HG02588 (cell line): Measurements from ENCODE around the gene TVP23B.
"Not testable (repeated sequence)": the region's sequence is repeated elsewhere in the genome, so short reads cannot be mapped to it uniquely, and the experiment has no call there.

Experiments used
- ATAC-seq: cut with Tn5 transposase; IDR thresholded peaks from one replicate; pipeline ENCODE4 v1.9.1; 2021; ENCODE audit warnings: mild to moderate bottlenecking, moderate library complexity; ENCODE audit not compliant: unreplicated experiment

The TVP23B gene

DNA sequence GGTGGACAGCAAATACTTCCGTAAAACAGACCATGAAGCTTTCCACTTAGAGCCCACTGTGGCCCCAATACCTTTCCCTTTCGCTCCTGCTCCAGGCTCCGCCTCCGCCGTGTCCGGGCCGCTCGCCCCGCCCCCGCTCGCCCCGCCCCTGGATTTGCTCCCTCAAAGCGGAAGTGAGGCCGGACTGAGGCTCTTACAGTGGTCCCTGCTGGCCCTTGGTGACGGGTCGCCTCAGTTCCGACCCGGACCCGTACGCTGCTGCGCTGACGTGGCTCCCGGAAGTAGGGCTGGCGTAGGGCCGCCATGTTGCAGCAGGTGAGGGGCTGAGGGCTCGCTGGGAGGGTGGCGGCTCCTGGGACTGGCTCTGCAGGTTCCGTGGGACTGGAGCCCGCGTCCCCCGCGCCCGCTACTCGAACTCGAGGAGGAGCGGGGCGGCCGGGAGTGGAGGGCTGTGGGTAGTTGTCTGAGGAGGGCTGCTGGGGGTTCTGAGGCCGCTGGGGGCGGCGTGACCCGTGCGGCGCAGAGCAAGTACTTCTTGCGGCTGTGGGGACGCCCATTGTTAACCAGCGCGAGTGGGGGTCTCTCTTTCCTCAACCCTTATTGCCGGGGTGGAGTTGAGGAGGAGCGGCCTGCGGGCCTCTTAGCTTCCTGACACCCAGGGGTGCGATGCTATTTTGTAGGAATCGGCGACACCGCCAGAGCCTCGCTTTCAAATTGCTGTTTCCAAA is at the start of gene TVP23B:
Gene TVP23B (plus strand): TSS at position 193 of the 728 bp plus-strand sequence. CDS start 111 bp downstream, at position 304.
- peak; percentile 99 for ATAC-seq

DNA sequence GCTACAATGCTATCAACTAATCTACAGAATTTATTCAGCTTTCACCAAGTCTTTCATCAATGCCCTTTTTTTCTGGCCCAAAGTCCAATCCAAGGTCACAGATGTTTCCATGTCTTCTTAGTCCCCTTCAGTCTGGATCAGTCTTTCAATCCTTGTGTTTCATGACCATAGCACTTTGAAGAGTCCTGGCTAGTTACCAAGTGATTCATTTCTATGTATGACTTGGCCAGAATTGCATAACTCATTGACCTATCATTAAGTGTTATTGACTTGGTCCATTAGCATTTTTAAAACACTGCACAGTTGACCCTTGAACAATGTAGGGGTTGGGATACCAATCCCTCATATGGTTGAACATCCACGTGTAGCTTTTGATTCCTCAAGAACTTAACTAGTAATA is 48.5 kb upstream of the TVP23B start:
- not testable (repeated sequence) for ATAC-seq

- not testable (repeated sequence) for ATAC-seq
These were observed 47.6 kb upstream of the TVP23B start for GRCh38 chr17:18733350-18733749.

DNA sequence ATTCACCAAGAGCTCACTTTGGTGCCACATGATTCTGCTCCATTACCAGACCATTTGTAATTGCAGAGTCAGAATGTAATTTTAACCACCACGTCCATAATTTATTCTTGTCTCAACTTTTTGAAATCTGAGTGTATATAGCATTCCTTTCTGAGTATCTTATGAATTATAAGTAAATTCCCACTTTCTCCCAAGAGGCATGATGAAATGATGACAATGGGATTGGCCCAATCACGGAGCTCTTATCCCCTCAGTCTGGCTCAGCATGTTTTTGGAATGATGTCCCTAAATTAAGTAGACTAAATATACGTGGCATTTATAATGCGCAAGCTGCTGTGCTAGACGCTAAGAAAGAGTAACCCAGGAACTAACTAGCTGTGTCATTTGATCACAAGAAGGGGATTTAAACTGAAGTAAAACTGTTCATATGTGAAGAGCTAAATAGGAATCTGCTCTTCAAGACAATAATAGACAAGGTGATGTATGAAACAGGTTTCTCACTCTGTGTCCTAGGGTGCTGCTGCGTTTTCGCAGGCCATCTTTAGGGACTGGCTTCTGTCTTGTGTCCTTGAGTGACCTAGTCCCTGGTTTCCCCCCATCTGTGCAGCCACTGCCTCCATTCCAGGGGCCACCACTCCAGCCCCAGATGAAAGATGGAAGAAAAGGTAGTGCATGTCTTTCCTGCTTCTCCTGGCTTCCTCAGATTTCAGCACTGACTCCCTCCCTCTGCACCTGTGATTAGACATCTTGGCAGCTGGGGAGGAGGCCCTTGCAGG is 41.2 kb upstream of the TVP23B start:
- not testable (repeated sequence) for ATAC-seq

DNA sequence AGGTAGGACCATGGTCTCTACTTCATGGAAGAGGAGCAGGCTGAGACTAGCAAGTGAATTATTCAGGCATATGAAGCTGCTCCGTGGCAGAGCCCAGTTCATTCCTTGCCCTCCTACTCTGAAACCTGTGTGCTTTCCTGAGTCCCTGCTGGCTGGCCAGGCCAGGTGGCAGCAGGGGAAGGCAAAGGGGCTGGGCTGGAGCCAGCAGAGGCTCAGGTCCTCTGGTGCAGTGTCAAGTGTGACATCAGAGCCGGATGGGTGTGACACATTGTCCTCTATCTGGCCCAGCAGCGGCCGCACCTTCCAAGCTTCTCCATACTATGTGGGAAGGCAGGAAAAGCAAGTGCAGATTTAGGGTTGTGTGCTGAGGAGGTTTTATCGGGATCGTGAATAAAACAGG is 39.8 kb upstream of the TVP23B start:
- ATAC-seq = not testable (repeated sequence)

- not testable (repeated sequence) for ATAC-seq
These were observed 37.1 kb upstream of the TVP23B start, which contains the start of gene FBXW10 for GRCh38 chr17:18743699-18744421. TSS of gene FBXW10 (plus strand) at chr17:18744054. CDS start at chr17:18744245, 191 bp downstream.

- not testable (repeated sequence) for ATAC-seq
These were observed 36.3 kb upstream of the TVP23B start for GRCh38 chr17:18744726-18745125.

DNA sequence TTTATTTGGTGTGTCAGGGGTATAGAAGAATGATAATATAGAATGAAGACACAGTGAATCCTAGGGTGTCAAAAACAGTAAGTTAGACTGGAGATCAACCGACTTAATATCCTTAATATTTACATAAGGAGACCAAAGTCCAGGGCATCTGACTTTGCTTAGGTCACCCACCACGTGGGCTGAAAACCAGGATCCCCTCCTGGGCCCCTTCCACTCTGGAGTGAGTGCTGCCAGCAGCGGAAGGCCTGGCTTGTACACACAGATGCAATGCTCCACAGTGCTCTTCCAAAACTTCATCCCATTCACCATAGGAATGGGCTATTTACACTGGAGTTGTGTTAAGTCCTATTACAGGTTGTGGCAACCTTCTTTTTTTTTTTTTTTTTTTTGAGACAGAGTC is 34.4 kb upstream of the TVP23B start:
- ATAC-seq = not testable (repeated sequence)

GRCh38 chr17:18747501-18747900 is 33.5 kb upstream of the TVP23B start:
- not testable (repeated sequence) for ATAC-seq

DNA sequence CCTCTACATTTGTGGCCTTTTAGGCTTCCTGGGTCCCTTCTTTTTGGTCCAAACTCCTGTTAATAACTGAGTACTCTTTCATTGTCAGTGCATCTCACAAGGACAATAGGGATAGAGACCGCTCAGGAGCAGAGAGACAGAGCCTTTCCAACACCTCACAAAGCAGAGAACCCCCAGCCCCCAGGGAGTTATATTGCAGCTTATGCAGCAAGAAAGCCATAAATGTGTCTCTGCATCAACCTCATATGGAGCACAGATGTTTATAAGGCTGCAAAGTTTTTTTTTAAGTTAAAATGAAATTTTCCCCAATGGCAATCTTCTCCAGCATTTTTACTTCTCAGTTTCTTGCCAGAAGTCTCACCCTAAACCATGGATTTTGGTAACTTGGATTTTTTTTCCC is 30.7 kb upstream of the TVP23B start:
- not testable (repeated sequence) for ATAC-seq

GRCh38 chr17:18753829-18754409 is 27.1 kb upstream of the TVP23B start:
- not testable (repeated sequence) for ATAC-seq

GRCh38 chr17:18755969-18756368 is 25.0 kb upstream of the TVP23B start:
- ATAC-seq = not testable (repeated sequence)

GRCh38 chr17:18757368-18758044 is 23.5 kb upstream of the TVP23B start:
- ATAC-seq = not testable (repeated sequence)

GRCh38 chr17:18758344-18758743 is 22.6 kb upstream of the TVP23B start:
- not testable (repeated sequence) for ATAC-seq

DNA sequence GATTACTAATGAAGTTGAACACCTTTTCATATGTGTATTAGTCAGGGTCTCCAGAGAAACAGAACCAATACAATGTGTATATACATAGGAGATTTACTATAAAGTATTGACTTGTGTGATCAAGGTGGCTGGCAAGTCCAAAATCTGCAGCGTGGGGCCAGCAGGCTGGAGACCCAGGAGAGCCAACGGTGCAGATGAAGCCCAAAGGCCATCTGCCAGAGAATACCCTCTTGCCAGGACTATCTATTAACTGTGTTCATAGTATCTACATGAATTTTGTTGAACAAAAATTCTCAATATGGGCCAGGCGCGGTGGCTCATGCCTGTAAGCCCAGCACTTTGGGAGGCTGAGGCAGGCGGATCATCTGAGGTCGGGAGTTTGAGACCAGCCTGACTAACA is 20.8 kb upstream of the TVP23B start:
- not testable (repeated sequence) for ATAC-seq

- ATAC-seq = not testable (repeated sequence)
These were observed 10.4 kb upstream of the TVP23B start for GRCh38 chr17:18770572-18770971.

- ATAC-seq = not testable (repeated sequence)
These were observed 9.9 kb upstream of the TVP23B start for GRCh38 chr17:18771066-18771465.

DNA sequence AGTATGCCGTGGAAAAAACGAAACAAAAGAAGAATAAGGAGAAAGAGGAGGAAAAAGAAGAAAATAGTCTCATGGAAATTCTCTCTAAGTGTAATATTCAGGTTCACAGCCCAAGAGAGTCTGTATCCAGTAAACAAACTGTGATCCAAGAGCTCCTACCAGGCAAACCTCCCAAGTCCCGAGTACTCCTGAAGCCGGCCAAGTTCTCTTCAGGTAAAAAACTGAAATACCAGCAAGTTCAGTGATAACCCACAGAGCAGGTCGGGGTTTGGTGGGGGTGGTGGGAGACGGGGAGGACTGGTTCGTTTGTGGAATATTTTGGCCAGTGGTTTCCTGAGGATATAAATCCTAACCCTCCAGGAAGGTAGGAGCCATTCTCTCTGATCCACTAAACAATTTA is 8.5 kb upstream of the TVP23B start:
- no peak for ATAC-seq

- not testable (repeated sequence) for ATAC-seq
These were observed 822 bp downstream of the TVP23B start for GRCh38 chr17:18781805-18782204.

DNA sequence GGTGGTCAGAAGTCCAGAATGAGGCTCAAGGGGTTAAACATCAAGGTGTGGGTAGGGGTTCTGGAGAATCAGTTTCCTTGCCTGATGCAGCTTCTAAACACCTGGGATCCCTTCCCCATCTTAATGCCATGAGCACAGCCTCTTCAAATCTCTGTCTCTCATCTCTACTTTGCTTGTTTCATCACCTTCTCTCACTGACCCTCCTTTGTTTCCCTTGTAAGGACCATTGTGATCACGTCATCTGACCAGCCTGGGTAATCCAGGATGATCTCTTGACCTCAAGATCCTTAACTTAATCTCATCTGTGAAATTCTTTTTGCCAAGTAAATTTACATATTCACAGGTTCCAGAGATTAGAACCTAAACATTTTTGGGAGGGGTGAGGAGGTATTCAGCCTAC is 5.0 kb downstream of the TVP23B start:
- ATAC-seq = not testable (repeated sequence)
